Measurements from ENCODE around the gene ERFL. TPM values are rescaled to one million over a fixed set of nuclear protein-coding genes. Genes with fewer than 3 reads are reported as not detected.
A peak's percentile ranks its signal among the peaks of the same experiment; 100 is the strongest.

ERFL gene
- total RNA-seq, 1 donor from 2014 or later: not detected

DNA sequence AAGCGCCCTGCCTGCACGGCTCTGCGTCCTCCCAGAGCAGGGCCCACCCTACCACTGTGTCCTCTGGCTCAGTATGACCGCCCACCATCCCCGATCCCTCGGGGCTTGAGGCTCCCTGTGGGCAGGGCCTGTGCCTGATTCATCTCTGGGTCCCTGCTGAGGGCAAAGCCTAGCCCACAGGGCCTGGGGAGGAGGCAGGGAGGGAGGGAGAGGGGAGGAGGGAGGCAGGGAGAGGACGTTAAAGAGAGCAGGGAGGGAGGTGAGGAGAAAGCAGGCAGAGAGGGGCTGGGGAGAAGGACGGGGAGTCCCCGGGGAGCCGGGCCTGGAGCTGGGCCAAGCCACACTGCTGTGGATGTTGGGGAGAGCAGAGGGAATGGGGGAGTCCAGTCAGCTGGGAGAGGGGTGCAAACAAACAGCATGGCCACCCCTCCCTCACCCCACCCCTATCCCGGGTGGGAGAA lies 4.0 kb upstream of the ERFL start:
- Histone ChIP-seq H3K4me3 (no peak overlapping the region), H3K4me1 (peaks cover 24% of the 10 kb centered on the region), H3K27me3 (ENCODE audit: low read depth) (peaks cover 100% of the 10 kb centered on the region), H3K36me3 (no peaks in the 10 kb centered on the region), H3K9me3 (replicated peaks) (no peaks in the 10 kb centered on the region), H3K27ac (replicated peaks) (no peak overlapping the region)
- intact Hi-C loops (cut with micrococcal nuclease): loop anchor here (10.0 kb wide), 1 partner anchor 67 kb away; the partner anchor contains the start of gene RPS19
- TF ChIP-seq, protein P1, sequence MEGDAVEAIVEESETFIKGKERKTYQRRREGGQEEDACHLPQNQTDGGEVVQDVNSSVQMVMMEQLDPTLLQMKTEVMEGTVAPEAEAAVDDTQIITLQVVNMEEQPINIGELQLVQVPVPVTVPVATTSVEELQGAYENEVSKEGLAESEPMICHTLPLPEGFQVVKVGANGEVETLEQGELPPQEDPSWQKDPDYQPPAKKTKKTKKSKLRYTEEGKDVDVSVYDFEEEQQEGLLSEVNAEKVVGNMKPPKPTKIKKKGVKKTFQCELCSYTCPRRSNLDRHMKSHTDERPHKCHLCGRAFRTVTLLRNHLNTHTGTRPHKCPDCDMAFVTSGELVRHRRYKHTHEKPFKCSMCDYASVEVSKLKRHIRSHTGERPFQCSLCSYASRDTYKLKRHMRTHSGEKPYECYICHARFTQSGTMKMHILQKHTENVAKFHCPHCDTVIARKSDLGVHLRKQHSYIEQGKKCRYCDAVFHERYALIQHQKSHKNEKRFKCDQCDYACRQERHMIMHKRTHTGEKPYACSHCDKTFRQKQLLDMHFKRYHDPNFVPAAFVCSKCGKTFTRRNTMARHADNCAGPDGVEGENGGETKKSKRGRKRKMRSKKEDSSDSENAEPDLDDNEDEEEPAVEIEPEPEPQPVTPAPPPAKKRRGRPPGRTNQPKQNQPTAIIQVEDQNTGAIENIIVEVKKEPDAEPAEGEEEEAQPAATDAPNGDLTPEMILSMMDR (IDR thresholded peaks at IDR 0.05; ENCODE audit: borderline replicate concordance): no peak
- DNase-seq: no peak

GRCh38 chr19:41930926-41931592 lies 2.8 kb upstream of the ERFL start:
- Histone ChIP-seq H3K4me3 (no peak overlapping the region), H3K36me3 (no peaks in the 10 kb centered on the region), H3K27me3 (ENCODE audit: low read depth) (peaks cover 100% of the 10 kb centered on the region), H3K9me3 (replicated peaks) (no peaks in the 10 kb centered on the region), H3K4me1 (peaks cover 24% of the 10 kb centered on the region), H3K27ac (replicated peaks) (no peak overlapping the region)
- intact Hi-C loops (cut with micrococcal nuclease): loop anchor here (10.0 kb wide), 1 partner anchor 66 kb away; the partner anchor contains the start of gene RPS19
- TF ChIP-seq, protein P1 (IDR thresholded peaks at IDR 0.05; ENCODE audit: borderline replicate concordance): peak; percentile 15
- no peak for DNase-seq

DNA sequence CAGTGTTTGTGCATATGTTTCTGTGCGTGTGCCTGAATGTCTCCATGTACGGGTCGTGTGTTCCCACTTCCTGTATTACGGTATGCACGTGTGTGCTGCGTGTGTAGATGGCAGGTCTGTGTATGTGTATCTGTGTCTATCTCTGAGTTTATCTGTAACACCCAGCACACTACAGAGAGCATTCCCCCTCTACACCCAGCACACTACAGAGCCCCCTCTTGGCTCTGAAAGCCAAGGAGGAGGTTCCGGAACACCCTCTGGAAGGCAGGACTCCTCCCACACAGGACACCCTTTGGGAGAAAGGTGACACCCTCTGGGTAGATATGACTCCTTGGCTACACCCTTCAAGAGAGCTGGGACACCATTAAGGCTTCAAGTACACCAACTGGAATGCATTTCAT lies 2.1 kb upstream of the ERFL start:
- H3K4me3 ChIP-seq: no peak overlapping the region
- TF ChIP-seq, protein P1 (IDR thresholded peaks at IDR 0.05; ENCODE audit: borderline replicate concordance): no peak
- H3K27ac ChIP-seq (replicated peaks): no peak overlapping the region
- H3K4me1 ChIP-seq: peaks cover 24% of the 10 kb centered on the region
- intact Hi-C loops (cut with micrococcal nuclease): loop anchor here (10.0 kb wide), 1 partner anchor 66 kb away; the partner anchor contains the start of gene RPS19
- no peaks in the 10 kb centered on the region for H3K9me3 ChIP-seq (replicated peaks)
- DNase-seq: no peak
- H3K27me3 ChIP-seq (ENCODE audit: low read depth): peaks cover 100% of the 10 kb centered on the region
- H3K36me3 ChIP-seq: no peaks in the 10 kb centered on the region

DNA sequence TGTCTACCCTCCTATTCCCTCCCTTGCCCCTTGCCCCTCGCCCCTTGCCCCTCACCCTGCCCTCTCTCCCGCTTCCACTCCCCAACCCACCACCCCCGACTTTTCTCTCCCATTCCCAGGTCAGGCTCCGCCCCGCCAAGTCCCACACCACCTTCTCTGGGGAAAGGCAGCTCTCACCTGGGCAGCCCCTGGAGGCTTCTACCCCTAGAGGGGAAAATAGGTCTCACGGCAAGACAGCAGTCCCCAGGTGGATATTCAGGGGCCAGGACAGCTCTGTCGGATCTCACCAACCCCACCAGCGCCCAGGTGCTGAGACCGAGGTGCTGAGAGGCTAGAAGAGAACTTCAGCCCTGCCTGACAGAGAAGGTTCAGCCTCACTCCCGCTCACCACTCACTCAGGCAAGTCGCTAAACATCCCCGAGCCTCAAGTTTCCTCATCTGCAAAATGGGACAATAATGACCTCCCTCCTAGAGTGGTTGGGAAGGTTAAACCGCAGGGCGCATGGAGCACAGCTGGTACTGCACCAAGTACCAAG lies 1.4 kb upstream of the ERFL start:
- Histone ChIP-seq H3K4me3 (no peak overlapping the region), H3K4me1 (peaks cover 24% of the 10 kb centered on the region), H3K36me3 (no peaks in the 10 kb centered on the region), H3K27ac (replicated peaks) (no peak overlapping the region), H3K27me3 (ENCODE audit: low read depth) (peaks cover 100% of the 10 kb centered on the region), H3K9me3 (replicated peaks) (no peaks in the 10 kb centered on the region)
- intact Hi-C loops (cut with micrococcal nuclease): loop anchor here (10.0 kb wide), 1 partner anchor 65 kb away; the partner anchor contains the start of gene RPS19
- TF ChIP-seq, protein P1 (IDR thresholded peaks at IDR 0.05; ENCODE audit: borderline replicate concordance): no peak
- no peak for DNase-seq

DNA sequence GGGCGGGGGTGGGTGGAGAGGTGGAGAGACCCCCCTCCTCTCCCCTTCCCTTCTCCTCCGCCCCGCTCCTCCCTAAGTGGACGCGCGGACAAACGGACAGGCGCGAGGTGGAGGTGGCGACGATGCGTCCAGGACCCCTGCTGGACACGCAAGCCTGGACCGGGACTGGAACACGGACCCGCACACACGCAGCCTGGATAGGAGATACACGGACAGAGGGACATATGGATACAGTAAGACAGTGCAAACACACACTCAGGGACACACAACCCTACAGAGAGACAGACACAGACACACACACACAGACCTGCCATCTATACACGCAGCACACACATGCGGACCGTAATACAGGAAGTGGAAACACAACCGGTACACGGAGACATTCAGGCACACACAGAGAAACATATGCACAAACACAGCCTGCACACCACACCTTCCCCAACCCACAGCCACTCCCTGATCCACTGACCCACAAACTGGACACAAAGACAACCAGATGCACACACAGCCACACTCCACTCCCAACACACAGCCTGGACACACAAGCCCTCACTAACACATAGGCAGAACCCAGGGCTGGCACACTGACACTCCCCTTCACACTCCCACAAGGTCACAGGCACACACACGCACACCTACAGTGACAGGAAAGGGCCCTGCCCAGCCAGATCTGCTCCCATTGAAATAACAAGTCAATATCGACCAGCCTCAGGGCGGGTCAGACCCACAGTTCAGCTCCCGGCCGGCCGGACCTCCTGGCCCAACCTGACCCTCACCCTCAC lies 696 bp upstream of the ERFL start:
- DNase-seq: no peak
- H3K36me3 ChIP-seq: no peaks in the 10 kb centered on the region
- H3K27me3 ChIP-seq (ENCODE audit: low read depth): peaks cover 100% of the 10 kb centered on the region
- intact Hi-C loops (cut with micrococcal nuclease): no loop called here
- H3K9me3 ChIP-seq (replicated peaks): no peaks in the 10 kb centered on the region
- TF ChIP-seq, protein P1 (IDR thresholded peaks at IDR 0.05; ENCODE audit: borderline replicate concordance): no peak
- no peak overlapping the region for H3K27ac ChIP-seq (replicated peaks)
- peak overlapping the region; percentile 63 for H3K4me3 ChIP-seq
- H3K4me1 ChIP-seq: peaks cover 24% of the 10 kb centered on the region
